Thymus (tissue), 11 donors: ENCODE data around the gene TFCP2L1. TPM values are rescaled to one million over a fixed set of nuclear protein-coding genes. Genes with fewer than 3 reads are reported as not detected.
"Not testable (repeated sequence)": the region's sequence is repeated elsewhere in the genome, so short reads cannot be mapped to it uniquely, and the experiment has no call there.

ENCODE experiments used
- DNase-seq, 9 donors: peaks; one replicate each; pipeline ENCODE4 v3.0.0-alpha.2; 2013; ENCODE audit warnings: low spot score in 9 of 9, low read depth in 6 of 9, missing footprints in 1 of 9
- H3K27ac ChIP-seq, 2 donors: one replicate each; pipeline ENCODE4 v1.5.1; 2013; ENCODE audit warnings: control low read depth in 1 of 2, low read depth in 1 of 2, low read length in 1 of 2, mild to moderate bottlenecking in 1 of 2, moderate library complexity in 1 of 2
- H3K27me3 ChIP-seq, 2 donors: one replicate each; pipeline ENCODE4 v1.5.1; 2013; ENCODE audit warnings: low read length in 1 of 2; ENCODE audit not compliant: control insufficient read depth in 2 of 2, insufficient read depth in 1 of 2
- H3K36me3 ChIP-seq, 2 donors: one replicate each; pipeline ENCODE4 v1.5.1; 2013; ENCODE audit warnings: low read length in 1 of 2, mild to moderate bottlenecking in 1 of 2, moderate library complexity in 1 of 2; ENCODE audit not compliant: control insufficient read depth in 2 of 2, insufficient read depth in 2 of 2
- H3K4me1 ChIP-seq, 2 donors: one replicate each; pipeline ENCODE4 v1.5.1; 2013; ENCODE audit warnings: low read length in 2 of 2; ENCODE audit not compliant: control insufficient read depth in 2 of 2, insufficient read depth in 2 of 2
- H3K4me3 ChIP-seq, 2 donors: one replicate each; pipeline ENCODE4 v1.5.1; 2013; ENCODE audit warnings: low read length in 2 of 2, control low read depth in 1 of 2, mild to moderate bottlenecking in 1 of 2
- H3K9me3 ChIP-seq, 2 donors: one replicate each; pipeline ENCODE4 v1.5.1; 2013; ENCODE audit warnings: low read length in 1 of 2, mild to moderate bottlenecking in 1 of 2; ENCODE audit not compliant: control insufficient read depth in 2 of 2, insufficient read depth in 1 of 2
- WGBS: extraction: QIAGEN DNeasy Blood & Tissue Kit; methylation state at CpG from one replicate; pipeline ENCODE4 v1.1.7; 2013; 5-methylcytosine and 5-hydroxymethylcytosine counted together
- polyA plus RNA-seq: library from polyadenylated mRNA; stranded (reverse); fragments of 200-250 nt; gene quantifications from one replicate; pipeline ENCODE4 v1.2.3, GENCODE V29; 2013
- total RNA-seq: library from RNA; stranded (reverse); fragments of 120-200 nt; gene quantifications from one replicate; pipeline ENCODE4 v1.2.4, GENCODE V29; 2013
- donor health status: healthy.

TFCP2L1 gene
- total and polyA plus RNA-seq, 2 donors, result 0.80 to 1.6 TPM

DNA sequence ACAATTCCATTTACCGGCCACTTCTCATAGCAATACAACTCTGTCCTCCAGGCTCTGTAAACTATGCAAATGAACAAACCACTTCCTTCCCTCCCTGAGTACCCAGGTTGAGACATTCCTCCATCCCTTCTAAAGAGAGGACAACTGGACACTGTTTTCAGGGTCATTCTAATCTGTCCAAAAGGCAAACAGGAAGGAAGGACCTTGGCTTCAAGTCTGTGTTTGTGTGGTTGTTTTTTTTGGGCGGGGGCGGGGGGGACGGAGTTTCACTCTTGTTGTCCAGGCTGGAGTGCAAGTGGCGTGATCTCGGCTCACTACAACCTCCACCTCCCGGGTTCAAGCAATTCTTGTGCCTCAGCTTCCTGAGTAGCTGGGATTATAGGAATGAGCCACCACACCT, 3.3 kb downstream of the TFCP2L1 start:
- no peaks in the 10 kb centered on the region for H3K9me3 ChIP-seq
- H3K27ac ChIP-seq, result no peak overlapping the region
- no peak overlapping the region for H3K4me3 ChIP-seq
- H3K27me3 ChIP-seq, result peaks cover 32 to 53% of the 10 kb centered on the region in 2 donors
- no peaks in the 10 kb centered on the region for H3K36me3 ChIP-seq
- no peak for DNase-seq
- peaks cover 0 to 4% of the 10 kb centered on the region in 2 donors for H3K4me1 ChIP-seq
- WGBS, result 71% methylated on average over 7 of the region's 7 CpGs

DNA sequence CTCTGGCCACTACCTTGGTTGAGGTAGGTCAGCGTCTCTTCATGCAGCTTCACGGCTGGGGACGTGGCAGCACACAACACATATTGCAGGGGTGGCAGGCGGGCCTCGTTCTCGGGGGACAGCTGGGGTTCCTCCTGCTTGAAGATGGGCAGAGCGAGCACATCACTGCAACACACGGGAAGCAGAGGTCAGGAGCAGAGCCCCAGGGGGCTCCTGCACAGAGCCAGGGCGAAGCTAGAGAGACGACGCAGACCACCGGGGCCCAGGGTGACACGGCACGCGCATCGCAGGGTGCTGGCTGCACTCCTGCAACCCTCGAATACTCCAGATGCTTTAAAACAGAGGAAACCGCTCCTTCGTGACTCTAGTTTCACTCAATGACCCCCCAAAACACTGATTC, 3.9 kb downstream of the TFCP2L1 start:
- Histone ChIP-seq H3K4me1 (peaks cover 0 to 4% of the 10 kb centered on the region in 2 donors), H3K27me3 (peaks cover 32 to 47% of the 10 kb centered on the region in 2 donors), H3K27ac (no peak overlapping the region), H3K36me3 (no peaks in the 10 kb centered on the region), H3K9me3 (no peaks in the 10 kb centered on the region), H3K4me3 (no peak overlapping the region)
- no peak for DNase-seq
- WGBS, result 95% methylated on average over 19 of the region's 19 CpGs

GRCh38 chr2:121279476-121280220, 5.4 kb downstream of the TFCP2L1 start:
- H3K4me3 ChIP-seq, result no peak overlapping the region
- H3K9me3 ChIP-seq, result no peaks in the 10 kb centered on the region
- DNase-seq, result no peak
- no peaks in the 10 kb centered on the region for H3K36me3 ChIP-seq
- no peak overlapping the region for H3K27ac ChIP-seq
- H3K4me1 ChIP-seq, result peaks cover 0 to under 1% of the 10 kb centered on the region in 2 donors
- H3K27me3 ChIP-seq, result peaks cover 24 to 34% of the 10 kb centered on the region in 2 donors
- WGBS, result 70% methylated on average over 10 of the region's 10 CpGs

DNA sequence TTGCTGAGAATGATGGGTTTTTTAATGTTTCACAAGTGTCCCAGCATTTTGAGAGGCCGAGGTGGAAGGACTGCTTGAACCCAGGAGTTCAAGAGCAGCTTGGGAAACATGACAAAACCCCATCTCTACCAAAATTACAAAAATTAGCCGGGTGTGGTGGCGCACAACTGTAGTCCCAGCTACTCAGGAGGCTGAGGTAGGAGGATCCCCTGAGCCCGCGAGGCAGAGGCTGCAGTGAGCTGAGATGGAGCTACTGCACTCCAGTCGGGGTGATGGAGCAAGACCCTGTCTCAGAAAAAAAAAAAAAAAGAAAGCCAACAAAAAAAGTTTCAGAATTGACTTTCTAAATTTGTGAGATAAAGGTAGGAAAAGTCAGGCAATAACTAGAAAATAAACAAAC, 8.7 kb downstream of the TFCP2L1 start:
- H3K4me1 ChIP-seq, result no peaks in the 10 kb centered on the region
- H3K27me3 ChIP-seq, result peaks cover 0 to 9% of the 10 kb centered on the region in 2 donors
- no peak overlapping the region for H3K4me3 ChIP-seq
- WGBS, result 96% methylated on average over 6 of the region's 6 CpGs
- H3K27ac ChIP-seq, result no peak overlapping the region
- no peaks in the 10 kb centered on the region for H3K36me3 ChIP-seq
- H3K9me3 ChIP-seq, result no peaks in the 10 kb centered on the region
- DNase-seq, result no peak

DNA sequence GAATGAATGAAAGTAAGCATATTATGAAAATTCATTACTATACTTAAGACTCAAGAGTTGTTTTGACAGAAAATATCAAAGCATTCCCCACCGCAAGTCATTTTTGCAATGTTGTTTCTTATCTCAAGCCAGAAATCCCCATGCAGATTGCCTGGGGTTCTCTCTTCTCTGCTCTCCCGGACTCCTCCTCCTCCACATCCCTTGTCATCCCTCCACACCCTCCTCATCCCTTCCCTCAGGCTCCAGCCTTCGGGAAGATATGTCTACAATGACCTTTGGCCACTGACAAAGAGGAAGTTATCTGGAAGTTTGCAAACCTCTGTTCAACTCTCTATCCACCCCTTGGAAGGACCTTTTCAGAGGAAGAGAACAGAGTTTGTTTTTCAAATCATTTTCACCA, 11.9 kb downstream of the TFCP2L1 start:
- Histone ChIP-seq H3K27me3 (no peaks in the 10 kb centered on the region), H3K27ac (no peak overlapping the region), H3K36me3 (no peaks in the 10 kb centered on the region), H3K4me3 (no peak overlapping the region), H3K4me1 (no peaks in the 10 kb centered on the region), H3K9me3 (no peaks in the 10 kb centered on the region)
- no peak for DNase-seq
- WGBS, result 72% methylated on average over 3 of the region's 3 CpGs

- no peak for DNase-seq
- H3K36me3 ChIP-seq, result no peaks in the 10 kb centered on the region
- H3K9me3 ChIP-seq, result no peaks in the 10 kb centered on the region
- H3K27me3 ChIP-seq, result no peaks in the 10 kb centered on the region
- no peak overlapping the region for H3K27ac ChIP-seq
- H3K4me1 ChIP-seq, result no peaks in the 10 kb centered on the region
- WGBS, result 92% methylated on average over 3 of the region's 3 CpGs
- no peak overlapping the region for H3K4me3 ChIP-seq
These were observed 12.4 kb downstream of the TFCP2L1 start for GRCh38 chr2:121272596-121272995.

- not testable (repeated sequence) for H3K4me3 ChIP-seq, H3K27ac ChIP-seq, H3K9me3 ChIP-seq, DNase-seq, H3K36me3 ChIP-seq, H3K27me3 ChIP-seq, H3K4me1 ChIP-seq
- WGBS, result 94% methylated on average over 7 of the region's 7 CpGs
These were observed 15.6 kb downstream of the TFCP2L1 start for GRCh38 chr2:121269436-121269835.

- H3K27me3 ChIP-seq, result no peaks in the 10 kb centered on the region
- DNase-seq, result no peak
- no peaks in the 10 kb centered on the region for H3K9me3 ChIP-seq
- no peaks in the 10 kb centered on the region for H3K4me1 ChIP-seq
- no peaks in the 10 kb centered on the region for H3K36me3 ChIP-seq
- 79% methylated on average over 6 of the region's 6 CpGs for WGBS
- H3K27ac ChIP-seq, result no peak overlapping the region
- H3K4me3 ChIP-seq, result no peak overlapping the region
These were observed 18.4 kb downstream of the TFCP2L1 start for GRCh38 chr2:121266543-121267106.

DNA sequence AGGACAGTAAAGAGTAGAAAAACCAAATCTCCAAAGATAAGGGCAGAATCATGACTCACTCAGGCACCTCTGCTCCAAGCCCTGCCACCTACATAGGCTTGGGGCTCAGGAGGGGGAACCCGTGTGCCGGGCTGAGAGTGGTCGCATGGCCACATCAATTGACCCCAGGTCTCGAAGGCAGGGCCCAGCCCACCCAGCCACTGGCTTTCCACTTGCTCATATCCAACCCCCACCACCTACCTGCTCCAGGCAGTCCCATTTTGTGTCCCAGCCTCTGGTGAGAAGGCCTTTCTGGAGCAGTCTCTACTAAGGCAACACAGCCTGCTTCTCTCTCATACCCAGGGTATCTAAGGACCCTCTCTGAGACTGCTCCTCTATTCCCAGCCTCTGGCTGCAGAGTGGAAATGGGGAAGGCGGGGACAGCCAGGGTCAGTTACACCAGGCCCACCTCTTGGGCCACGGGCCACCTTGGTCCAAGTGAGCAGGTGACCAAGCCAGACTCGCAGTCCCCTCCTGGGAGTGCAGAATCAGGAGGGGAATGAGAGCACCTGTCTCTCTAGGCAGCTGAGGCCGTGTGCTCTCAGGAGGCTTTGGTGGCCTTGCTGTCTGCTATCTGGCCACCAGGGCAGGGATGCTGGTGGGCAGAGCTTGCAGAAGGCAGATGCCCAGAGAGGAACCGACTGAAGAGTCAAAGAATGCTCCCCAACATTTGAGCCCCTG, 20.8 kb downstream of the TFCP2L1 start:
- H3K27ac ChIP-seq, result no peak overlapping the region
- H3K27me3 ChIP-seq, result no peaks in the 10 kb centered on the region
- WGBS, result 93% methylated on average over 9 of the region's 9 CpGs
- H3K9me3 ChIP-seq, result no peaks in the 10 kb centered on the region
- no peaks in the 10 kb centered on the region for H3K36me3 ChIP-seq
- DNase-seq, result no peak
- no peak overlapping the region for H3K4me3 ChIP-seq
- H3K4me1 ChIP-seq, result no peaks in the 10 kb centered on the region
